GM19468 (cell line): ENCODE data around the gene ARID5A.
"Not testable (repeated sequence)": the region's sequence is repeated elsewhere in the genome, so short reads cannot be mapped to it uniquely, and the experiment has no call there.

Source experiments
- ATAC-seq: cut with Tn5 transposase; IDR thresholded peaks from one replicate; pipeline ENCODE4 v1.9.1; 2021; ENCODE audit warnings: mild to moderate bottlenecking, moderate library complexity, moderate number of reproducible peaks; ENCODE audit not compliant: unreplicated experiment; ENCODE audit errors: extremely low read depth

Gene ARID5A

DNA sequence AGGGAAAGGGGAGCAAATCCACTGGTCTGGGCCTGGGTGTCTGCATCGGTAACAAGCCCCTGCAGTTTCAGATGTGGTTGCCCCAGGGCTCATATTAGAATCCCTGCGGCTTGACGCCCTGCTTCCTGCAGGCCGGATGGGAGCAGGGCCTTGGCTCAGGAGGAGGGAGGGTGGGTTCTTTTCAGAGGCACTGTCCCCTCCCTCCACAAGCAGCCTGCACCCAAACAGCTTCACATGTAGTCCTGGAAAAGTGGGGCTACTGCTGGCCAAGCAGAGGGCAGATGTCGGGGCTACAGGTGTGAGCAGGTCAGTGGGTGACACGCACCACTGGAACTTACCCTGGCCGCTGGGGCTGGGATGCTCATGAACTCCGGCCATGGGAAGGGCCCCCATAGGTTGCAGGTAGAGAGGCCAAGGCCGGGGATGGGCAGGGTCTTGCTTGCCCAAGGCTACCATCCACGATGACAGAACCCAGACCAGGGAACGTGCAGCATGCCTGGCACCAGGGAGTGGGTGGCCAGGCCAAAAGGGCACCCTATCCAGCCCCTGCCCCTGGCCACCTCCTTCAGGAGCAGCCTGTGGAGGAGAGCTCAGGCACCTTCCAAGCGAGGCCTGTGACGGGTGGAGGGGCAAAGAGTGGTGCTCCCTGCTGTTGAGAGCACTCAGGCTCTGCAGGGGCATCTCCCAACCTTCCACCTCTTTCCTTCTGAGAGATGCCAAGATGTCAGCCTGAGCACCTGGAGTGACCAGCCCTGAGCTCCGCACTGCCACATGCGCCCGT, 16.8 kb downstream of the ARID5A start:
- ATAC-seq = no peak

DNA sequence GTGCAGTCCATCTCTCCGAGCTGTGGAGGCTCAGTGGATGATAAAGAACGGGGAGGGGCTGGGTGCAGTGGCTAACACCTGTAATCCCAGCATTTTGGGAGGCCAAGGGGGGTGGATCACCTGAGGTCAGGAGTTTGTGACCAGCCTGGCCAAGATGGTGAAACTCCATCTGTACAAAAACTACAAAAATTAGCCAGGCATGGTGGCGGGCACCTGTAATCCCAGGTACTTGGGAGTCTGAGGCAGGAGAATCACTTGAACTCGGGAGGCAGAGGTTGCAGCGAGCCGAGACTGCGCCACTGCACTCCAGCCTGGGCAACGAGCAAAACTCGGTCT, 17.4 kb downstream of the ARID5A start:
- ATAC-seq = not testable (repeated sequence)

DNA sequence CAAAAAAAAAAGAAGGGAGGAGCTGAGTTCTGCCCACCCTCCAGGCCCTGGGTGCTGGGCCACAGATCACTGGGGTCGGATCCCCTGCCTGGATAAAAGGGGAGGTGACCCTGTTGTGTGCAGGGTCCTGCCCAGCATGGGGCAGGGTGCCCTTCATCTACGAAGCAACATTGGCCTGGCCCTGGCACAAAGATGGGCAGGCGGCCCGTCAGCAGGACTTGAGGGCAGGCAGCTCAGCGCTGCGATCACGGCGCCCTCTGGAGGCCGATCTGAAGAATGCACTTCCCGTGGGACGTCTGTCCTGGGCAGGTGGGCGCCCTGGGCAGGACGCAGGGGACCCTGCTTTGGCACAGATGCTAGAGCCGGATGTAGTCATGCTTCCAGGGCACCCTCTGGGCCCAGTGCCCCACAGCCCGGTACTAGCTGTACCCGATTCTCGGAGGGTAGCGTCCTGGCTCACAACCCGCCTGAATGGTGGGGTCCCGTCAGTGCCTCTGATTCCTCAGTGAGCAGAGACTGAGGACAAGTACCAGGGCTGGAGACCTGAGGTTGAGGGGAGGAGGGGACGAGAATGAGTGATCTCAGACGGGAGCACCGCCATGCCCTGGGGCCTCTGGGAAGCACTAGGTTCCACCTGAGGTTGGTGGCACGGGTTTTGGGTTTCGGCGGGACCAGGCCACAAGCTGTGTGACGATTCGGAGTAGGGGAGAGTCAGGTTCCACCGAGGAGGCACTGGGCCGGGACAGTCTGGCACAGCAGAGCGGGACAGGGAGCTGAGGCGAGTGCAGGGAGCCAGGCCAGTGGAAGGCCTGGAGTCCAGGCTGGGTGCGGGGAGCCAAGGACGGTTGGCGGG, 18.0 kb downstream of the ARID5A start:
- no peak for ATAC-seq

DNA sequence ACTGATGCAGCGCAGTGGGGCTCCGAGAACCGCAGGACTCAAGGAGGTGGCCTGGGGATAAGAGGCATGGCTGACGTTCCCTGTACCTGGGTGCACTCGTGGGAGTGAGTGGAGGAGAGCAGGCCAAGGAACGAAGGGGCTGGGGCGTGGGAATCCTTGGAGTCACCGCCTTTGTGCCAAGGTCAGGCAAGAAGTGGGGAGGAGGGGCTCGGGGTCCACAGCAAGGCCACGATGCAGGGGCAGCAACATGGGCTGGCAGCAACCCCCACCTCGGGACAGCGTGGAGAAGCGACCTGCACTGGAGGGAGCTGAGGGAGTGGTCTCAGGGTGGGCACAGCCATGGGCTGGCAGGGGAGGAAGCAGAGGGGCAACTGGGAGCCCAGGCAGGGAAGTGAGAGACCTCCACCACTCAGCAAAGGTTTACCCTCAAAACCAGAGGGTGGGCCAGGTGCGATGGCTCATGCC, 18.6 kb downstream of the ARID5A start:
- ATAC-seq = no peak

DNA sequence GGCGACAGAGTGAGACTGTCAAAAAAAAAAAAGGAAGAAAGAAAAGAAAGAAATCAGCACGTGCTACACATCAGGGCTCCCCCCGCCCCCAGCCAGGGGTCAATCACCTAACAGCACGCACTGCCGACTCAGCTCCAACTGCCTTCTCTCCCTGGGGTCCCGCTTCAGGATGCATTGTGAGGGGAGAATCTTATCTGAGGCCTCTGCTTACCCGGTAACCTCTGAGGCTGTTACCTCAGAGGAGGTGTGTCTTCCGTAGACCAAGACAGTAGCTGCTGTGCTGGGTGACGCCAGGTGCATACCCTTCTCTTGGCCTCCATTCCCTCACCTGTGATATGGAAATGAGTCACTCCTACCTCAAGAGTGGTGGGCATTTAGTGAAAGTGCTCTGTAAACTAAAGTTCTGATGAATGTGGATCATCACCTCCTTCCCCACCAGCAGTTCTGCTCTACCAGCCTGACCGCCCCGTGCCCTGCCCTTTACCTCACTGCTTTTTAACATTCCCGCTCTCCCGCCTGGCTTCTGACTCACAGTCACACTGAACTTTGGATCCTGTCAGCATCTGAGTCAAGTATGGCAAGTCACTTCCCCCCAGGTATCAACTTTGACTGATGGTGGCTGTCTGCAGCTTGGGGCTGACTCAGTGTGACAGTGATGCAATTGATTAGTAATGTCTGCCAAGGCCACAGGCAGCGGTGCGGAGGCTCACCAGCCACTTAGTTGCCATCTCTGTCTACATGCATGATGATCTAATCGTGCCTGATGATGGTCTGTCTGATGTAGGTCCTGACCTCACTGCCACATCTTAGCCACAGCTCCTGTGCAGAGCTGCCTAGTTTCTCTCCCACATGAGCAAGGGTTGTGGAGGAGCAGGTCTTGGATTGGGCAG, 20.1 kb downstream of the ARID5A start:
- ATAC-seq = no peak

DNA sequence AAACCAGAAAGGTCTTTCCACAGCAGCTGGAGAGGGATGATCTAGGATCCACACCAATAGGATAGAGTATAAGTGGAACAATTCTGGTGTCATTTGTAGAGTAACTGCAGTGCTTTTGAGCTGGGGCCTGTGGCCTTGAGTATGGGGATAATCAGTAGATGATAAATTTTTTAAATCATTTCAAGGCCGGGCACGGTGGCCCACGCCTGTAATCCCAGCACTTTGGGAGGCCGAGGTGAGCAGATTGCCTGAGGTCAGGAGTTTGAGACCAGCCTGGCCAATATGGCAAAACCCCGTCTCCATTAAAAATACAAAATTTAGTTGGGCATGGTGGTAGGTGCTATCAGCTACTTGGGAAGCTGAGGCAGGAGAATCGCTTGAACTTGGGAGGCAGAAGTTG, 20.9 kb downstream of the ARID5A start:
- not testable (repeated sequence) for ATAC-seq

DNA sequence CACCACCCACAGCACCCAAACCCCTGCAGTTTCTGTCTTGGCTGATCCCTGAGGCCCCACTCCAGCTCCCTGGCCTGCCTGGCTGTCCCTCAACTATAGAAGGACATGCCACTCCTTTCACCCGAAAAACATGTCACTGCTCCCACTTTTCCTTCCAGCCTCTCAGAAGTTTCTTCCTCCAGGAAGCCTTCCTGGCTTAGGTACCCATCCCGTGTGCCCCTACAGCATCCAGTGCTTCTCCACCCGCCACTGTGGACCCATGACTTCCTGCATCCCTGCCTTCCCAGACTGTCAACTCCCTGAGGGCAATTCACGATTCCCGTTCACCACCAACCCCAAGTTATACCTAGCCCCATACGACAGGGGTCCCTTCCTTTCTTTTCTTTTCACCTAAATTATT, 21.5 kb downstream of the ARID5A start:
- ATAC-seq = no peak

DNA sequence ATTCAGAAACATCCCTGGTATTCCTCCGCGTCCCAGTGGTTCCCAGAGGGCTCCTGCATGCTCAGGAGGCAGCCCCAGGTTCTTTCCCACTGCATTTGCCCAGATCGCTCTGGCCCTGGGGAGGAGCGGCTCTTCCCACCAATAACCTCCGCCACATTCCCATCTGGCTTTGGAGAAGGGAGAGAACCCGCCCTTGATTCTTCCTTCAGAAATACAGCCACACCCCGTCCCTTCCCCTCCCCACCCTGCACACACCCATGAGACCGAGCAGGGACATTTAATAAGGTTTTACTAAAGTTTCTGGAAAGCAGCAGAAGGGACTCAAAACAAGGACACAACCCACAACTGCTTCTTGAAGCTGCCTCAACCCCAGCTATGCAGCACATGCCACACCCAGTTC, 21.9 kb downstream of the ARID5A start:
- ATAC-seq = no peak

DNA sequence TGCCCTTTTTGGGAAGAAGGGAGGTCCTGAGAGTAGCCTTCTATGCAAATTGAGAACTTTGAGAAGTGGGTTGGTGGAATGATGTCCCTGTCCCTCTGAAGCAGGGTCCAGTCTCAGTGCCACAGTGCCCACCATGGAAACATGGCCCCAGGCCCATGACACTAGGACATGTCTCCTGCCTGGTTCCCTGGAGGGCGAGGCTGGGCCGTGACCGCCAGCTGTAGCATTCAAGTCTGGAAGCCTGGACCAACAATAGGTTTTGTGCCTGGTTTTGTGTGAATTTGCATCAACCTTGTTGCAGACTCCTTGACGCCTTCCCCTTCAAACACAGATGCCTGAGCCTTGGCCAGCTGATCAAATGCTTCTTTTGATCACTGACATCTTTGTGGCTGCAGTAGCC, 27.5 kb downstream of the ARID5A start:
- ATAC-seq = no peak

DNA sequence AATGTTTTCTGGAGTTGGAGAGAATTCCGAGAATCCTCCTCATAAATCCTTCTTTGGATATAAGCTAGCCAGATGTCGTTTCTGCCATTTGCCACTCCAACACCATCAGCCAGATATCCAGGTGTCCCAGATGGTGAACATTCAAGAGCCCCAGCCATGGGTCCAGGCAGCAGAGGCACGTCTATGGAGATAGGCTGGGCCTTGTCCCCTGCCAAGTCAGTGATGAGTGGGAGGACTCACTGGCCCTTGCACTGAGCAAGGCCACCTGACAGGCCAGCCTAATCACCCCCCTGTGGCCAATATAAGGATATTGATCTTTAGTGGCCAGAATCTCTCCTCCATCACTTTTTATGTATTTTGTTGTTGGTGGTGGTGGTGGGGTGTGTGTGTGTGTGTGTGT, 28.0 kb downstream of the ARID5A start:
- ATAC-seq = no peak

DNA sequence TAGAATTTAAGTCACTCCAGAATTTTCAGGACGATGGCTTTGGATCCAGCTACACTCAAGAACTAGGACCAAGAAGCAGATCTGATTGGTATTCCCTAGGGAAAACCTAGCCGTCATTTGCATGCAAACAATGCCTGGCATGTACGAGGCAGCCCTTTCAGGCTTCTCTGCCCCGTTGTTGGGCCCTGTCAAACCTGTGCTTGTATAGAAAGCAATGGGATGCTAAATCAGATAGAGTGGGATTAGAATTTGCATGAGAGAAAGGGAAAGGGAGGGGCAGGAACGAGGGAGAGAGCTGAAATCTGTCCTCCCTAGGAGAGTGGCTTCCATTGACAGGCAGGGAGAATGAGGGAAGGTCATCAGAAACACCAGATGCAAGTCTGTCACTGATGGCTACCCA, 28.6 kb downstream of the ARID5A start:
- ATAC-seq = no peak

DNA sequence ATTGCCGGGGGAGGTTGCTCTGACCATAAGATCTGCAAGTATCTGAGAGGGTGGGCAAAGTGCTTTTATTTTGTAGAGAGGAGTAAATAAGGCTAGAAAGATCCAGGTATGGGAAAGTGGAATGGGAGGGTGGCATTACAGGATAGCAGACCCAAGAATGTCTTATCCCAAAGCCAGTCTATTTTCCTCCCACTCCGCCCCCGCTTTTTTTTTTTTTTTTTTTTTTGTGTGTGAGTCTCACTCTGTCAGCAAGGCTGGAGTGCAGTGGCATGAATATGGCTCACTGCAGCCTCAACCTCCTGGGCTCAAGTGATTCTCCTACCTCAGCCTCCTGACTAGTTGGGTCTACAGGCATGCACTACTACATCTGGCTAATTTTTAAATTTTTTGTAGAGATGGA, 31.5 kb downstream of the ARID5A start:
- no peak for ATAC-seq

DNA sequence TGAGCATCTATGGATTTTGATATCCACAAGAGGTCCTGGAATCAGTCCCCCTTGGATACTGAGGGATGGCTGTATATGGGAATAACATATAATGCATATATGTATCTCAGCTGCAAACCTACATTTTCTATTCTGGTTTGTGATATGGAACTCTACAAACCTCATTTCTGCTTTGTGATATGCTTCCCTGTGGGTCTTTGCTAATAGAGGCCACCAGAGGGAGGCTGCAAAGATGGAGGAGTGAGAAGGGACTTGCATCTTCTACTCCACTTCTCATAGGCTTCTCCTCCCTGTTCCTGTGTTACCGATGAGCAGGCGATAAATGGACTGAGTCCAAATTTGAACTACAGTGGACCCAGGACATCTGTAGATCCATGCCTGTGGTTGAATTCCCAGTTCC, 37.8 kb downstream of the ARID5A start:
- ATAC-seq = no peak

DNA sequence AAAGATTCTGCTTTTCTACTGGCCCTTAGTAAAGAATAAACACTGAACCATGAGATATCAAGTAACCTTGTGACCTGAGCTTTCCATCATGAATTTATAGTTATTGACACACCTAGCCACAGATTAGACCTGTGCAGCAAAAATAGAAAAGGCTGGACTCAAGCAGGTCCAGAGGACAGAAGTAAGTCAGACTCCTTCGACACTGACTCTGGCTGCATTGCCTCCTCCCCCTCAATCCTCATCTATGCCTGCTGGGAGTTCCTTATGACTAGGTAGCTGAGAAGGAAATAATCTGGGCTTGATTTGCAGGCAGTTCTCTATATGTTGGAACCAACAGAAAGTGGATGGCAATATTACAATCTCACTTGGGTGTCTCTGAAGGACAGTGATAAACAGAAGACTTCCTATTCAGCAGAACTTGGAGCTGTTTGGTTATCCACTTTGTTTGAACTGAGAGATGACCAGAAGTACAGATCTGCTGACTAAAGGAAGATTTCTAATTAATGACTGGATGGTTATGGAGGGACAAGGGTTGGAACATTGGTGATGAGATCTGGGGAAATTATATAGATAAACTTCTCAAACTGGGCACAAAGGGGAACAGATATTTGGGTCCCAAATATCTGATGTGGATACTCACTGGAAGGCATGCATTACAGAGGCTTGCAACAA, 39.4 kb downstream of the ARID5A start:
- ATAC-seq = no peak

DNA sequence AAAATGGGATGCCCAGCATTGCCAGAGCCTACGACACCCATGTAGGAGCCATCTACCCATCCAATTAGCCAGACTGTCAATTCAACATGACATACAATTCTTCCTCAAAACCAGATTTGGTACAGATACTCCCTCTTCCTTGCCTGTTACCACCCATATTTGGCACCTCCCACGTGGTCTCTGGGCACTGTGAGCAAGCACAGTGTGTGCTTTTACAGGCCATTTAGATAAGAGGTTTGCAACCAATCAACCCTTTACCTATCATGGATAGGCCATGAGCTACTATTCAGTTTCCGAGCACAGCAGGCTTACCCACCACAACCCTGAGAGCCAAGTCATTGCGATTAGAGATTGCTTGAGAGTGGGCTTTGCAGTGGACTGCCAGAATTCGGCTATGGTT, 40.9 kb downstream of the ARID5A start:
- no peak for ATAC-seq

DNA sequence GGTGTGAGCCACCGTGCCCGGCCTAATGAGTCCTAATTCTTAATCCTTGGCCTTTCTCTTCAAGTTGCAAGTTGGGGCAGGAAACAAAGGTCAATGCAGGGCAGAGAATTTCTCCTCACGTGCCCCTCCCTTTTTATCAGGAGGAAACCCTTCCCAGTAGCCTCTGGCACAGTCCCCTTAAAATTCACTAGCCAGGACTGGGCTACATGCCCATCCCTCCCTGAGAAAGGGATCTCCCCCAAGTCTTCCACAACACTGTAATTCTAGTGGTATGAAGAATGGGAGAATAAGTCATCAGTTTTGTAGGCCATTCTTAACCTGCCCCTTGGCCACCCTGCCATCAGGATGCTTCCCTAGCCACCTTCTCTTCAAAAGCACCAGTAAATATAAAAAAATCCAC, 42.2 kb downstream of the ARID5A start:
- ATAC-seq = no peak

DNA sequence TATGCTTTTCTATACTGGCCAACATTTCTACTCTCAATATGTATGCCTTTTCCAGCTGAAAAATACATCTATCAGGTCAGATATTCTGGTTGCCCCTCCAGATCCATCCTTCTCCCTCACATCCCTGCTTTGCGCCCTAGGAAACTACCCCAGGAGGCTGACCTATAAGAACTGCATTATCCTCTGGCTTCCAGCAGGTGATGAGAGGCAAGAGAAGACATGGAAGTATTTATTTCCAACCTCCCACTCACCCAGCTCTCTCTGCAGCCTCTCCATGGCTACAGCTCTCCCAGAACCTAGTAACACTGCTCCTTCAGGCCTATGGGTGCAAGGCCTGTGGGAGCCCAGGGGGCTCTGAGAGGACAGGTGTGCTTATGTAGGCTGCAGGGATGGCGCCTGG, 42.9 kb downstream of the ARID5A start:
- ATAC-seq = no peak

DNA sequence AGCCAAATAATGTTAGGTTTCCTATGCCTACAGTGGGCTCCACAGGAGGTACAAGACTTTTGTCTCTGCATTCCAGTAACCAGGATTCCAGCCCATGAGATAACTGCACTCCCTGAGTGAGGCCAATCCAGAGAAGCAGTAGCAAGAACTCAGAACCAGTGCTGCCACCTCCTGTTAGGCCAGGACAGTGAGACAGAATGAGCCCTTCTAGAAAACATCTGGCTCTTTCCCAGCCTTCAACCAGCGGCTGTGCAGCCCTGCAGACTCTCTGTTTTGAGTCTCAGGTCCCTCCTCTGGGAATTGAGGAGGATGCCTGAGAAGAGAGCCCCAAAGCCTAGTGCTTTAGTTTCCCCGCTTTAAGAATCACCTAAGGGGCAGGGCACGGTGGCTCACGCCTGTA, 44.2 kb downstream of the ARID5A start:
- no peak for ATAC-seq

DNA sequence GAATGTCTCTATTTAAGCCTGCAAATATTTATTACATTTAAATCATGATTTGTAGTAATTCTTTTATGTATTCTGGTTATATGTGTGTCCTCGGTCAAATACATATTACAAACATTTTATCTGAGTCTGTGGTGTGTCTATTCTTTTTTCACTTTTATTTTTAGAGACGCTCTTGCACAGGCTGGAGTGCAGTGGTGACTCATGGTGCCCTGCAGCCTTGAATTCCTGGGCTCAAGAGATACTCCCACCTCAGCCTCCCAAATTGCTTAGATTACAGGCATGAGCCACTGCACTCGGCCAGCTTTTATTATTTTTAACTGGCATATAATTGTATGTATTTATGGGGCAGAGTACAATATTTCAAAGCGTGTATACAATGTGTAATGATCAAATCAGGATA, 47.5 kb downstream of the ARID5A start:
- ATAC-seq = no peak

DNA sequence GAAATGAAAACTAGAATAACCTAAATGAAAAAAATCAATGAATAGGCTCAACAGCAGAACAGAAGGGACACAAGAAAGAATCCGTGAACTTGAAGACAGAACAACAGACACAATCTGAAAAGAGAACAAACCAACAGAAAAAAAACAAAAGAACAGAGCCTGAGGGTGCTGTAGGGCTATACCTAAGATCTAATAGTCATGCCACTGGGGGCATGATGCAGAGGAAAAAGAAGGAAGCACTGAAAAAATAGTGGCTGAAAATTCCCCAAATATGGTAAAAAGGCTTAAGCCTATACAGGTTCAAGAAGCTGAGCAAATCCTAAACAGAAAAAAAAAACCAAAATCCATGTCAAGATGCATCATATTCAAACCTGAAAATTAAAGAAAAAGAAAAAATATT, 51.3 kb downstream of the ARID5A start:
- no peak for ATAC-seq
